Stimulated activated CD8-positive, alpha-beta memory T cell treated with anti-CD3 and anti-CD28 coated beads, Interleukin-2, amount 100 ng/mL, for 1 hour (primary cell): ENCODE data around the gene FBXO8.
"Not testable (repeated sequence)": the region's sequence is repeated elsewhere in the genome, so short reads cannot be mapped to it uniquely, and the experiment has no call there.

Experiments
- DNase-seq, 2 donors: peaks; one replicate each; pipeline ENCODE4 v3.0.0-alpha.2; 2020; ENCODE audit warnings: low read depth in 2 of 2

The FBXO8 gene, protein sequence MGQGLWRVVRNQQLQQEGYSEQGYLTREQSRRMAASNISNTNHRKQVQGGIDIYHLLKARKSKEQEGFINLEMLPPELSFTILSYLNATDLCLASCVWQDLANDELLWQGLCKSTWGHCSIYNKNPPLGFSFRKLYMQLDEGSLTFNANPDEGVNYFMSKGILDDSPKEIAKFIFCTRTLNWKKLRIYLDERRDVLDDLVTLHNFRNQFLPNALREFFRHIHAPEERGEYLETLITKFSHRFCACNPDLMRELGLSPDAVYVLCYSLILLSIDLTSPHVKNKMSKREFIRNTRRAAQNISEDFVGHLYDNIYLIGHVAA

DNA sequence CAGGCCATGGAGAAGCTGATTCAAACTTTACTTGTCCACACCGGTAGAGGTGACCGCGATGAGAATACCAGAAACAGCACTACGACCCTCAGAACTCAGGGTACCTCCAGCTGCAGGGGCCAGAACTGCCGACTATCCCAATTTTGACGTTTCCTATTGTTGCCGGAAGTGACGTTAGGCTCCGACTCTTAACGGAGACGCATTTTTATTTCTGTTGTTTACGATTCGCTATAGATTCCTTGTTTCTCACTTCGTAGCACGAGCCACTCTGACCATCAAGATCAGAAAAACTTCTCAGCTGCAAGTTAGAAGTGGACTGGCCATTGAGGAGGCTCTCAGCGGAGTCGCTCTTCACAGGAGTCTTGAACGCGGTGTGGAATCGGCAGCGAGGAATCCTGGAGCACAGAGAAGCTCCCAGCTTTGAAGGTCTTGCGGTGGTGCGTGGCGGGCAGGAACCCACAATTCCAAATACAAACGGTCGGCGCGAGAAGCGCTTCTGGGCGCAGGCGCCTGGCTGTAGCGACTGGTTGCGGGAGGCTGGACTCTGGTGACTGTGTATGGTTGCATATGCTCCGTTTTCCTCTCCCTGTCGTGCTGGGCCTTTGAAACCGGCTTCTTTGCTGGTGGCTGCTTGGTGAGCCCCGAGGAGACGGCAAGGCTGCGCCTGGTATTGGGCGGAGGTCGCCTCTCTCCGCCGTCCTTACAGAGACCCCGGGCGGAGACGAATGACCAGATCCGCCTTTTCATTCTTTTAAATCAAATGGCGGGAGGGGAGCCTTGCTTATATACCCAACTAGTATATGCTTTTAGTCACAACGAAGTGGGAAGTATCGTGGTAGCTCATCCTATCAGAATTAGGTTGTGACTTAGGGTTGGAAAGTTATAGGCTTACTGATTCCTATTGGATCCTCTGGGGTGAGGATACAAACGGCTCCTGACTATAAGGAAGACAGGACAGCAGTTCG is at the start of gene FBXO8, which contains the start of gene CEP44:
FBXO8 (minus strand) TSS at position 161 of the 965 bp plus-strand sequence. CDS start 20,575 bp downstream, outside the sequence.
CEP44 (plus strand) TSS at position 405 of the 965 bp plus-strand sequence. CDS start 15,211 bp downstream, outside the sequence.
- DNase-seq: peak; percentile 27 to 35

DNA sequence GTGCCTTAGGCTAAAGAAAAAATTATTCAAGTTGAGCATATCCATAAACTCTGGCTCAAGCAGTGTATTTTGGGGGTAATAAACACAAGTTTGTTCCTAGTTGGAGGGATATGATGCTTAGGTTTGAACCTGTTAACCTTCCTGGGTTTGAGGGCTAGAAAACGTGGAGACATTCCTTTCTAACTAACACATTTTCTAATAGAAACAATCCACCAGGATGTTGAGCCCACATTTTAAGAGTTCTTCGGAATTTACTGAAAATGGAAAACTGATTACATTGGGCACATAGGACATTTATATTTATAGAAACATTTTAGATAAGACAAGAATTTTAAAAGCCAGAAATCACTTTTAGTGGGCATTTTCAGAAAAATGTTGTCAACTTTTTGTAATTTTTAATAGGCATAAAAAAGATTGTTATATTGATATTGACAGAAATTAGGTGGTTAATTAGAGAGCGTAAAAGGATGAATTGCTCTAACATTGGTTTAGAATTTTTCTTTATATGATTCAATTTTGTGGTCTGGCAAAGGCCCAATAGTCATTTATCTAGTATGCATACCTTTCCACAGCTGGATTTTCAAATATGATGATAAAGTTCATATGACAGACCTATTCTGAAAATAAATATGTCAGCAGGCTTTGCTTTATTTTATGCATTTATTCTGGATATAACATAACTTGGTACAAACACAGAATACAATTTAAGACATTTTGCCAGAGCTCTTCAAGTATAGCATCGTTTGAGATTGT is 49.5 kb upstream of the FBXO8 start:
- DNase-seq: no peak

DNA sequence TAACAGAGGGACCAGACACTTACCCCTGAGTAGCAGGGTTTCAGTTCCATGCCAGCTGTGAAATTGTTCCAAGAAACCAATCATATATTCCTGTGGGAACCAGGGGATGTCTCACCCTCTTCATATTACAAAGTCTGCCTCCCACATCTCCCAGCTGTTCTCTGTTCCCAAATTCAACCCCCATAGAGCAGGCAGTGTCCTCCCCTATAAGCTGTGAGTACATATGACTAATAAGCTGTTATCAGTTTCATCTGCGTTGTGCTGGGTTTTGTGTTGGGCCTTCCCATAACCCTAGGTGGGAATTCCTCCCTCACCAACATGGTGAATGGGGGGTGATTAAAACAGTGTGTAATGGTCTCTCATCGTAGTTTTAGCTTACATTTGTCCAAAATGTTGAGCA is 41.3 kb upstream of the FBXO8 start:
- DNase-seq: no peak

DNA sequence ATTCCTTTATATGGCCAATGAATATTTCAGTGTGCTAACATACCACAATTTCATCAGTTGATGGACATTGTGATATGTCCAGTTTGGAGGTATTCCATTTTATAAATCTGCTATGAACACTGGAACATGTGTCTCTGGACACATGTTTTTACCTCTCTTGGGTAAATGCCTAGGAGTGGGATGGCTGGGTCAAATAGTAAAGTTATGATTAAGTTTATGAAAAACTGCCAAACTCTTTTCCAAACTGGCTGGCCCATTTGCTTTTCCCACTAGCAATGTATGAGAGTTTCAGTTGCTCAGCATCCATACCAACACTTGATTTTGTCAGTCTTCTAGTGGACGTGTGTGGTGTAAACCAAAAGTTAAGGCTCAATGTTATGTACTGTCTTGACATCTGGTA is 40.8 kb upstream of the FBXO8 start:
- DNase-seq: no peak

DNA sequence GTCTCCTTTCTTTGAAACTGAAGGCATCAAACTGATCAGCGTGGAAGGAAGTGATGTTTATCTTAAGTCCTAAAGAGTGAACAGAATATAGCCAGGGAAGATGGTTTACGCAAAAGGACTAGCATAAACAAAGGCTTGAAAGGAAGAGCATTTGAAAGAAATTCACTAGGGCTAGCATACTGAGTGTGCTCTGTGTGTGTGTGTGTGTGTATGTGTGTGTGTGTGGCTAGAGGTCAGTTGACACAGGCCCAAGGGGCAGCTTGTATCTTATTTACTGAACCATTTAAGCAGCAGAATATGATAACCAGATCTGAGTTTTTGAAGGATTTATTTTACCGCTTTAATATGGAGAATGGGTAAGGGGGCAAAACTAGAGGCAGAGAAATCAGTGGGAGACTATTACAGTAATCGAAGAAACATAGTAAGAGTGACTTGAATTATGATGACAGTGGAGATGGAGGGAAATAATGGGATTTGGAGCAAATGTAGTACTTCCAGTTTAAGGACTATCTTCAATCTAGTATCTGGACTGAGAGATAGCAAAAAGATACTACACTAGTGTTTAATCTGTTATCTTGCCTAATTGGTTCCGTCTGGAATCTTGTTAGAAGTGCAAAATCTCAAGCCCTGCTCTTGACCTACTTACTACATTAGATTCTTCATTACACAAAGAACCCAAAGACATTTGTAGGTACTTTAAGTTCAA is 37.2 kb upstream of the FBXO8 start:
- no peak for DNase-seq

DNA sequence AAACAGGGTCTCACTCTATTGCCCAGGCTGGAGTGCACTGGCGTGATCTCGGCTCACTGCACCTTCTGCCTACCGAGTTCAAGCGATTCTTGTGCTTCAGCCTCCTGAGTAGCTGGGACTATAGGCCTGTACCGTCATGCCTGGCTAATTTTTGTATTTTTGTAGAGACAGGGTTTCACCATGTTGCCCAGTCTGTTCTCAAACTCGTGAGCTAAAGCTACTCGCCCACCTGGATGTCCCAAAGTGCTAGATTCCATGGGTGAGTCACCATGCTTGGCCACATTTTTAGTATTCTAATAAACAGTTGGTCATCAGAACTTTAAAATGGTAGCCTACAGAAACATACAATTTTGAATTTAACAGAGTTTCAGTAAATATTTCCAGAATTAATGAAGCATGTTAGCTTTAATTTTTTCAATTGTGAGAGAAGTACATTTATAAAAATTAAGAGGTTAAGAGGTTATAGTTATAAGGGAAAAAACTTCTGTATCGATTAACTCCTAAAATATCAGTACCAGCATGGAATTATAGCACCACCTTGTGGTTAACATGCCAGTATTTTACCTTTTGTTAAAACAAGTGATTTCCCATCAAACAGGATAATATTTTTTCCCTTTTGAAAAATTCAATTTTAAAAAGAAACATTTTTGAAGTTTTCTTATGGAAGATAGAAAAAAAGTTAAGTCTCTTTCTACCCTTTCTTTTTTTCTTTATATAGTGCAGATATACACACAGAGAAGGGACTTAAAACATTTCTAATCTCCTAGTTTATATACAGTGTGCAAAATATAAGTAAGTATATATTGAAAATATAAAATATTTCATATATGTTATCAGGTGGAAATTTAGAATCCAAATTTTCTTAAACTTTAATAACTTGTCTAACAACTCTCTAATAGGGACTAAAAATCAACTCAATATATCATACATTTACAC is 35.6 kb upstream of the FBXO8 start:
- no peak for DNase-seq

DNA sequence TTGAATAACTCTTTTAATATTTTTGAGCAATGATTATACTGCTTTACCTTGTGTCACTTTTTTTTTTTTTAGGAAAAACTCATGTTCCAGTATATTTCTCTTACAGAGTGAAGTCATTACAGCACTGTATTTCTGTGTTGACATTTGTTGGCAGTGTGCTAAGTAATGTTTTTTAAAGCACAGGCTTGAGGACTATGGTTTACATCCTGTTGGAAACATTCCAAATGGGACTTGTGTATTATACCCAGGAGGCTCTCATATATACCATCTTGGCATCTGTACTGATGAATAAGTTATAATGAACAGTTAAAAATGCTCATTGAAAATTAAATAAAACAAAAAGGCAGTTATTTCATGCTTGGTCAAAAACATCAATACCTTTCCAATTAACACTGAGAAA is 34.1 kb upstream of the FBXO8 start:
- DNase-seq: no peak

DNA sequence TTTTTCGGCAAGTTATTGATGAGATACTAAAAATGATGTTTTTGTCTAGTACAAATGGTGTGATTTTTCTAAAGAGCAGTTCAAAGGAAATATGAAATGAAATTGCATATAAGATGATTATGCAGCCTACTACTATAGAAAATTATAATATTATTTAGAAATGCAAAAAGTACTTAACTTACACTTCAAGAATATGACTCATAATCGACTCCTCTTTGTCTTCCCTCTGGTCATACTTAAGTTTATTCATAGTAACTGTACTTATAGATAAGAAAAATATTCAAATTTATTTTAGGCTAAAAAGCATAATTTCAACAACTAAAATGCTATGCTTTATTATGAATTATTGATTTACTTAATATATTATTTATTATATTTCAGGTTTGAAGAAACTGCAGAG is 33.5 kb upstream of the FBXO8 start:
- DNase-seq: no peak

DNA sequence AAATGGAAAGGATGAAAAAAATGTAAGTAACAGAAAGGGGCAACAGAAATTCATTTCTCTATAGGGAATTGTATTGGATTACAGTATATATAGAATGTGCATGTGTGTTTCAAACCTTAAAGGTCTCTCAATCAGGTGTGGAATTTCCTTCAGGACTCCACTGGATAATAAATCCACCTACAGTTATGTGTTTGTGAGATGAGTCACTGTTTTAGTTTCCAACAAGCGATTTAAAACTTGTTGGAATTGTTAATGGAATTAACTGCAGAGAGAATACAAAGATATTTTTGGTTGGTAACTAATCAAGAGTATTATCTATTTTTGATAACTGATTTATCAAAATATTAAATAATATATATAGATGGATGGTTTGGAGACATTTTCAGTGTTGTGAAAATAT is 33.1 kb upstream of the FBXO8 start:
- no peak for DNase-seq

DNA sequence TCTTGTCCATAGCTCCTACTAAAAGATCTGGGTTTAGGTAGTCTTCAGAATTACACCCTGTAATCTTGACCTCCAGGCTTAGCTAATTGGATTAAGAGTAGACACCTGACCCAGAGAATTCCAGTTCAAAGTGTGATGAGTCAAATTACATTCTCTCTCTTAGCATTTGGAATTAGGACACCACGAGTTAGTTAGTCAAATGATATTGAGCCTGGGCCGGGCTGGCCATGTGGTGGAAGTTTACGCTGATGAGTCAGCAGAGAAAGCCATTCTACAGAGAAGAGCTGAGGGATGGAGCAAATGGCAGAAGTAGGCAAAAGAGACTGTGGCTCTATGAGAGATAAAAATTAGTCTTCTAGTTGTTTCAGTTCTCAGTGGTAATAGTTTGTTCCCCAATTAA is 31.3 kb upstream of the FBXO8 start:
- DNase-seq: no peak

DNA sequence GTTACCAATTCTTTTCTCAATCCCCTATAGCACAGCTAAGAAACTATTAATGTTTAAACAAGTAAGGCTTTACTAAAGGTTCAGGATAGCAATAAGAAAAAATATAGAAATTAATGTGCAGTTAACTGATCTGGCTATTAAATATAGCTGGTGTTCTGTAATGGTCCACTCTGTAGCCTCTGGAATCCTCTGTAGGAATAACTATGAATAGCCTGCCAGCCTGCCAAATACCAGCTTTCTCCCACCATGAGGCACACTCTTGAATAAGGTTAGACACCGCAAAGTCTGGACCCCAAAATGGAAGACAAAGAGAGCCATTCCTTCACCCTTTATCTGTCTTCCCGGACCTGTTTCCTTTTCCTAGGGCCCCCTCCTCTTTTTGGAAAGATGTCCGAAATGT is 30.8 kb upstream of the FBXO8 start:
- no peak for DNase-seq

DNA sequence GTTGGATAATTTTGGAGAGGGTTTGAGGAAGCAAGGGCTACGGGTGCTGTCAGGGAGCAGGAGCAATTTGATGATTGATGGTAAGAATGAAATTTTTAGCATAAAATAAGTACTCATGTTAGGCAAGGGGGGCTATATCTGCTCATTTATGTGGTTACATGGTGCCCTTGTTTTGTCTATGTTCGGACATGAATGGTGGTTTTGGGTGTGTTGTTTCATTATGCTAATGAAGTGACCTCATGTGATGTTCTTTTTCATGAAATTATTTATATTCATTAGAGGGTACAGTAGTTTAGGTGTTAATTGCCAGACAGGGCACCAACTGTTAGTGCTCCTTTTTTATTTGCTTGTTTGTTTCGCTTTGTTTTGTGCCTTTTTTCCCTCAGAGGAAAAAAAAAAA is 29.5 kb upstream of the FBXO8 start:
- DNase-seq: no peak

DNA sequence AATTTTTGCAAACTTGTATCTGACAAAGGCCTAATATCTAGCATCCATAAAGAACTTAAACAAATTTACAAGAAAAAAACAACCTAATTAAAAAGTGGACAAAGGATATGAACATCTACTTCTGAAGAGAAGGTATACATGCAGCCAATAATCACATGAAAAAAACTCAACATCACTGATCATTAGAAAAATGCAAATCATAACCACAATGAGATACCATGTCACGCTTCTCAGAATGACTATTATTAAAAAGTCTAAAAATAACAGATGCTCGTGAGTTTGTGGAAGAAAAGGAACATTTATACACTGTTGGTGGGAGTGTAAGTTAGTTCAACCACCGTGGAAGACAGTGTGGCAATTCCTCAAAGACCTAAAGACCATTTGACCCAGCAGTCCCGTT is 24.2 kb upstream of the FBXO8 start:
- DNase-seq: no peak

DNA sequence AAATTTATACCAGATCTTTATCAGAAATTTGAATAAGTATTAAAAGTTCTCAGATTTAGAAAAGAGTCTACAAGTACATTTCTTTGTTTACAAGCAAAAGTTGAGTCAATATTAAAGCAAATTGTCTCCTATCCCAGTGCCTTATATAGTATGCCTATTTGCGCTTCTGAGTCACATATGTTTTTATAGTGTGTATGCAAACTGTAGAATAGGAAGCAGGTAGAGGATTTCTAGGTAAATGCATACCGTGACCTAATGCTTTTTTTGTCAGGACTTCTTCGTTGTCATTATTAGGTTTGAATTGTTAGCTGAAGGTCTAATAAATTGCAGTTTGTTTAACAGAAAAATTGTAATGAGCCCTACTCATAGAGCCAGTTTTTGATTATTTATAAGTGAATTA is 22.5 kb upstream of the FBXO8 start:
- DNase-seq: no peak

DNA sequence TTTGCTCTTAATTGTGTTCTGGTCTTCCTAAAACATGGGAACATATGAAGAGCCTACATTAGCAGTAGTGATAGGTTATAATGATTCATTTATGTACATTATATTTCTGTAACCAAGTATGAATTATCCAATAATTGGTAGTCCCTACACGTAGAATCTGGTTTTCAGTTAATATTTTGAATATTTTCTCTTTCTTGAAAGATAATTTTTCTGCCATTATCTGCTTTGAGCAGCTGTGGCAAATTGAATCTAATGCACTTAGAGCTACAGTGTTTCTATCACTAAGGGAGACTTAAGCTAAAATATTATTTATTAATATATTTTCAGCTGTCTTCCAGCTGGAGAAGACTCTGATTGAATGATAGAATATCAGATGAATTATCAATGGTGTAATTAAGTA is 21.2 kb upstream of the FBXO8 start:
- DNase-seq: no peak

DNA sequence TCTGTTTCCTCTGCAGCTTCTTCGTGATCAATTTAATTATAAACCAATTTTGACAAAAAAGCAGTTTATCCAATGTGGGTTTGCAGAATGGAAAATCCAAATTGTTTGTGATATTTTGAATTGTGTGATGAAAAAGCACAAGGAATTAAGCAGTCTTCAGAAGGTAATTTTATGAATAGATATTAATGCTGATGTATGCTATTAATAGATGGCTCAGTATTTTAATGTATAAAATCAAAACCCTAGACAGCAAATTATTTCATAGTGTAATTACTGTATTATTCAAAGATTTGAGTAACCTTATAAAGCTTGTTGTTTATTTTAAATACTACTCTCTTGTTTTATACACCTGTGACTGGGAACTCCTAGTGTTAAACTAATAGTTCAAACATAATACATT is 20.2 kb upstream of the FBXO8 start:
- no peak for DNase-seq

DNA sequence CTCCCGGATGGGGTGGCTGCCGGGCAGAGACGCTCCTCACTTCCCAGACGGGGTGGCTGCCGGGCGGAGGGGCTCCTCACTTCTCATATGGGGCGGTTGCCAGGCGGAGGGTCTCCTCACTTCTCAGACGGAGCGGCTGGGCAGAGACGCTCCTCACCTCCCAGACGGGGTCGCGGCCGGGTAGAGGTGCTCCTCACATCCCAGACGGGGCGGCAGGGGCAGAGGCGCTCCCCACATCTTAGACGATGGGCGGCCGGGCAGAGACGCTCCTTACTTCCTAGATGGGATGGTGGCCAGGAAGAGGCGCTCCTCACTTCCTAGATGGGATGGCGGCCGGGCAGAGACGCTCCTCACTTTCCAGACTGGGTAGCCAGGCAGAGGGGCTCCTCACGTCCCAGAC is 11.7 kb upstream of the FBXO8 start:
- DNase-seq: not testable (repeated sequence)

DNA sequence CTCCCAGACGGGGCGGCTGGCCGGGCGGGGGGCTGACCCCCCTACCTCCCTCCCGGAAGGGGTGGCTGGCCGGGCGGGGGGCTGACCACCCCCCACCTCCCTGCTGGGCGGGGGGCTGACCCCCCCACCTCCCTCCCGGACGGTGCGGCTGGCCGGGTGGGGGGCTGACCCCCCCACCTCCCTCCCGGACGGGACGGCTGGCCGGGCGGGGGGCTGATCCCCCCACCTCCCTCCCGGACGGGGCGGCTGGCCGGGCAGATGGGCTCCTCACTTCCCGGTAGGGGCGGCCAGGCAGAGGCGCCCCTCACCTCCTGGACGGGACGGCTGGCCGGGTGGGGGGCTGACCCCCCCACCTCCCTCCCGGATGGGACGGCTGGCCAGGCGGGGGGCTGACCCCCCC is 11.2 kb upstream of the FBXO8 start:
- DNase-seq: not testable (repeated sequence)

DNA sequence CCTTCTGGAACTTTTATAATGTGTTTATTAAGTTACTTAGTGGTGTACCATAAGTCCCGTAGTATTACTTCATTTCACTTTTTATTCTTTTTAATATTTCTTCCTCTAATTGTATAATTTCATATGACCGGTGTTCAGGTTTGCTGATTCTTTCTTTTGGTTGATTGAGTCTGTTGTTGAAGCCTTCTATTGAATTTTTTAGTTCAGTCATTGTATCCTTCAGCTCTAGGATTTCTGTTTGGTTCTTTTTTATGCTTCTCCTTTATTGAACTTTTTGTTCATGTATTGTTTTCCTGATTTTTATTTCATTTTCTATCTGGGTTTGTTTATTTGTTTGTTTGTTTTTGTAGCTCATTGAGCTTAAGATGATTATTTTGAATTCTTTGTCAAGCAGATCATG is 9.0 kb upstream of the FBXO8 start:
- DNase-seq: no peak

DNA sequence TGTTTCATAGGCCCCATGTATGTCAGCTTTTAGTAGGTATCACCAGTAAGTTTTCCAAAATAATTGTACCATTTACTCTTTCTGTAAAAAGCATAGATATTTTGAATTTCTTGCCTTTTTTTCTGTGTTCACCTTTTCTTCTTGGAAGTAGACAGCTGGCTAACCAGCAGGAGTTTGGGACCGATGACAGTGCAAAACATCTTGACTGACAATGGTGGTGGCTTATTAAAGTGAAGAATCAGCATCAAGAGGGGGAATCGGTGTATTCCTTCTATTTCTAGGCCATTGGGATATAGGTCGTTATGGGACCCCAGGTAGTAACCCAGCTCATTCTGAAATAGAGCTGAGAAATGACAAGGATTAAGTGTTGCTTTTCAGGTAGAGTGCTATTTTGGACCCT is 3.4 kb upstream of the FBXO8 start:
- no peak for DNase-seq
